ENCODE measurements around the gene PTPRN2. TPM values are rescaled to one million over a fixed set of nuclear protein-coding genes. Genes with fewer than 3 reads are reported as not detected.

The PTPRN2 gene
- polyA plus RNA-seq, 1 experiment: 0.31 TPM

DNA sequence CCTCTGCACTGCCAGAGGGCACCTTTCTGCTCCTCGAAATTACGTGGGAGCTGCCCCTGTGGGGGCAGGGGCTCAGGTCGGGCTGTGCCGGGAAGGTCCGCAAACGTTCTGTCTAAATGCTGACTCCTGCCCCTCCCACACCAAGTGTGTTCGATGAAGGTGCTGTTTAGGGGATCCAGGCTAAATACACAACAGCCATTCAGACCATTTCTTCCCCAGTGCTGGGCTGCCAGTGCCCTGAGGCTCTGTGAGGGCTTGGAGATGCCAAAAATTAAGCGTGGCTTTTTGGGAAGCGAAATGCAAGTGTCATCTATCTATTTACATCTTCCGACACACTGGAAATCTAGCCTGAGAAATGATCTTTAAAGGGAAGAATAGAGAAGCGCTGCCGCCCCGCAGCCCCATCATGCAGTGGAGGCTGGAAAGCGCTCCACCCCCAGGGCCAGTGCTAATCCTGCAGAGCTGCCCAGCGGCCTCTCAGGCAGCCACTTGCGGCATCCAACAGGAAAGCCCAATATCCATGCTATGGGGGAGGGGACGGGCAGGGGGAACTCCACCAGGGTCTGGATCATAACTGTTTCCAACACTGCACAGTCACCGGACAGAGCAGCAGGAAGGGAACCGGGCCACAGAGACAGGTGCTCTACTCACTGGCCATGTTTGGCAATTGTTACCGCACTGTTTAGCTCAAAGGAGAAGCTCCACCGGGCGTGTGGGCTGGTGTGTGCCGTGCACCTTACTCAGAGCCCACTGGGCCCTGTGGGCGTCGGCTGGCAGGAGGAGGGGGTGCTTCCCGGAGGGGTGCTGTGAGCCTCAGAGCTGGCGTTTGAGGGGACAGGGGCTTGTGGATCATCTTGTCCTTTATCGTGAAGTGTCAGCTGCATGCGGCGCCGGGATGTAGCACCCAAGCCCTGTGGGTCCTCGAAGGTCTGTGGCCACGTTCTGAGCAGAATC is 1045.3 kb downstream of the PTPRN2 start:
- DNase-seq (ENCODE audit: low read depth): no peak
- CTCF ChIA-PET: interaction anchor here (0.6 kb wide), 1 partner anchor 141 kb away, joined by 4 read pairs; no protein-coding TSS in a partner anchor
- POLR2A ChIA-PET: no interaction called here
- no peaks in the 10 kb centered on the region for H3K36me3 ChIP-seq (ENCODE audit: control insufficient read depth, insufficient read depth, low read length)
- no peaks in the 10 kb centered on the region for H3K27me3 ChIP-seq (ENCODE audit: control insufficient read depth, insufficient read depth, low read length)
- H3K4me3 ChIP-seq (ENCODE audit: low read depth, low read length): no peak overlapping the region
- TF ChIP-seq, protein P1, sequence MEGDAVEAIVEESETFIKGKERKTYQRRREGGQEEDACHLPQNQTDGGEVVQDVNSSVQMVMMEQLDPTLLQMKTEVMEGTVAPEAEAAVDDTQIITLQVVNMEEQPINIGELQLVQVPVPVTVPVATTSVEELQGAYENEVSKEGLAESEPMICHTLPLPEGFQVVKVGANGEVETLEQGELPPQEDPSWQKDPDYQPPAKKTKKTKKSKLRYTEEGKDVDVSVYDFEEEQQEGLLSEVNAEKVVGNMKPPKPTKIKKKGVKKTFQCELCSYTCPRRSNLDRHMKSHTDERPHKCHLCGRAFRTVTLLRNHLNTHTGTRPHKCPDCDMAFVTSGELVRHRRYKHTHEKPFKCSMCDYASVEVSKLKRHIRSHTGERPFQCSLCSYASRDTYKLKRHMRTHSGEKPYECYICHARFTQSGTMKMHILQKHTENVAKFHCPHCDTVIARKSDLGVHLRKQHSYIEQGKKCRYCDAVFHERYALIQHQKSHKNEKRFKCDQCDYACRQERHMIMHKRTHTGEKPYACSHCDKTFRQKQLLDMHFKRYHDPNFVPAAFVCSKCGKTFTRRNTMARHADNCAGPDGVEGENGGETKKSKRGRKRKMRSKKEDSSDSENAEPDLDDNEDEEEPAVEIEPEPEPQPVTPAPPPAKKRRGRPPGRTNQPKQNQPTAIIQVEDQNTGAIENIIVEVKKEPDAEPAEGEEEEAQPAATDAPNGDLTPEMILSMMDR (IDR thresholded peaks at IDR 0.05; ENCODE audit: insufficient read depth, low read depth, low read length): no peak

DNA sequence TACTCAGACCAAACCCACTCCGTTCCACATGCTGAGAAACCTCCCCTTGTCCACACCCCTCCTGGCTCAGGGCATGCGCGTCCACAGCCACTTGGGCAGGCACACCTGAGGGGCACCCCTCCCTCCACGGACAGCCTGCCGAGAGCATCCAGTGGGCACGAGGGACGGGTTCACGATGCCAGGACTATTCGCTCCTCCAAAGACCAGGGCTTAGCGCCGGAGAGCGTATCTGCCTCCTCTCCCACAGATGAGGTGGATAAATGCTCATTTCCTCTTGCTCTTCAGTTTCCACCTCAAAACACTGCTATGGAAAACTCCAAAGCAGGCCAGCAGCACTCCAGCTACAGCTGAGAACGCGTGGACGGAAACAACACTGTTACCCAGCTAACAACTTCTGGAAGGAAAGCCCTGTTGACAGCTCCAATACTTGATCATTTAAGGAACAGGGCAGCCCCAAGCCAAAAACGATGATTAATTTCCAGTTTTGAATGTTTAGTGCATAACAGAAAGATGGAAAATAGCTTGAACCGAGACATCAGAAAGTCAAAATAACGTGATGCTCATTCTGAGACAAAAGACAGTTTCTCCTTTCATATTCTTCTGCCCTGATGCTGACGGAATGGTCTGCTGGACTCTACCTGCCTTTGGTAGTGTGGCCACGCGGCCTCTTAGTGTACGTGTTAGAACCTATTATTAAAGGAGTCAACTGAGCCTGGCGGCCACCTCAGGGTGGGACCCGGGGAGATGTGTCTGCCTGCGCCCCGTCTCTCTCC is 1046.1 kb downstream of the PTPRN2 start:
- ChIA-PET POLR2A (no interaction called here), CTCF (interaction anchor here (0.6 kb wide), 1 partner anchor 142 kb away, joined by 4 read pairs; no protein-coding TSS in a partner anchor)
- TF ChIP-seq, protein P1 (IDR thresholded peaks at IDR 0.05; ENCODE audit: insufficient read depth, low read depth, low read length): no peak
- Histone ChIP-seq H3K36me3 (ENCODE audit: control insufficient read depth, insufficient read depth, low read length) (no peaks in the 10 kb centered on the region), H3K4me3 (ENCODE audit: low read depth, low read length) (no peak overlapping the region), H3K27me3 (ENCODE audit: control insufficient read depth, insufficient read depth, low read length) (no peaks in the 10 kb centered on the region)
- DNase-seq (ENCODE audit: low read depth): no peak

DNA sequence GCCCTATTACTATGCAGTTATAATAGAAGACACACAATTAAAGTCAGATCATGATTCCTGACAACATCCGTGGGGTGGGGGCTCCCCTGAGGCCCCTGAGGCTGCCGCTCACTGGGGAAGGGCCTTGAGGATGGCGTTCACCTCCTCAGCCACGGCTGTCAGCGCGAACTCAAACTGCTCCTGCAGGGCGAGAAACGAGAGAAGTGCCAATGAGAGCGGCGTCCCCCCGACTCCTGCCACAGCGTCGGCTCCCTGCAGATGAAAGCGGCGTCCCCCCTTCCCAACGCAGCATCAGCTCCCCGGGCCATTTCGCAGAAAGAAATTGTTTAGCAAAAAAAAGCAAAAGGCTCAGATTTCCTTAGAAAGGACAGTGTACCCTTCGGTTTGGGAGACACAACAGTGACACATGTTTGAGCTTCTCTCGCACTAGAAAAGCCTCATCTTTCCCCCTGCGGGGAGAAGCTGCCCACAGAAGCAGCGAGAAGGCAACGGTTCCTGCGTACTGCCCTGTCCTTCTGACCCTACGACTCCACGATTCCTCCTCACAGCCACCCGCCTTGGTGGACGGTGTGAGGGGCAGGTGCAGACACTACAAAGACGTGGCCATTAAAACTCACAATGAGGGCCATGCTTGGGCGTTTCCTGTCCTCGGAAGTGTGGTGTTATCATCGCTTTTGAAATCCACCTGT is 1046.9 kb downstream of the PTPRN2 start:
- Histone ChIP-seq H3K27me3 (ENCODE audit: control insufficient read depth, insufficient read depth, low read length) (no peaks in the 10 kb centered on the region), H3K36me3 (ENCODE audit: control insufficient read depth, insufficient read depth, low read length) (no peaks in the 10 kb centered on the region), H3K4me3 (ENCODE audit: low read depth, low read length) (no peak overlapping the region)
- TF ChIP-seq, protein P1 (IDR thresholded peaks at IDR 0.05; ENCODE audit: insufficient read depth, low read depth, low read length): no peak
- ChIA-PET POLR2A (no interaction called here), CTCF (no interaction called here)
- DNase-seq (ENCODE audit: low read depth): no peak

- CTCF ChIA-PET: no interaction called here
These were observed 1047.6 kb downstream of the PTPRN2 start for GRCh38 chr7:157540020-157540419.

More at GRCh38 chr7:157540020-157540419, 1047.6 kb downstream of the PTPRN2 start:
- Histone ChIP-seq H3K36me3 (ENCODE audit: control insufficient read depth, insufficient read depth, low read length) (no peaks in the 10 kb centered on the region), H3K4me3 (ENCODE audit: low read depth, low read length) (no peak overlapping the region), H3K27me3 (ENCODE audit: control insufficient read depth, insufficient read depth, low read length) (no peaks in the 10 kb centered on the region)
- TF ChIP-seq, protein P1 (IDR thresholded peaks at IDR 0.05; ENCODE audit: insufficient read depth, low read depth, low read length): no peak
- no peak for DNase-seq (ENCODE audit: low read depth)
- POLR2A ChIA-PET: no interaction called here

All from BJ (cell line).